Ishikawa (cell line): ENCODE data around the gene SCAP.

Source experiments
- CEBPB ChIP-seq: IDR thresholded peaks from 2 replicates; pipeline ENCODE4 v1.6.1; 2012
- EP300 ChIP-seq: IDR thresholded peaks from 2 replicates; pipeline ENCODE4 v1.6.1; 2012; ENCODE audit warnings: borderline replicate concordance
- TEAD4 ChIP-seq: IDR thresholded peaks from 2 replicates; pipeline ENCODE4 v1.6.1; 2012
- YY1 ChIP-seq: IDR thresholded peaks from 2 replicates; pipeline ENCODE4 v1.6.1; 2012; ENCODE audit warnings: low read depth

DNA sequence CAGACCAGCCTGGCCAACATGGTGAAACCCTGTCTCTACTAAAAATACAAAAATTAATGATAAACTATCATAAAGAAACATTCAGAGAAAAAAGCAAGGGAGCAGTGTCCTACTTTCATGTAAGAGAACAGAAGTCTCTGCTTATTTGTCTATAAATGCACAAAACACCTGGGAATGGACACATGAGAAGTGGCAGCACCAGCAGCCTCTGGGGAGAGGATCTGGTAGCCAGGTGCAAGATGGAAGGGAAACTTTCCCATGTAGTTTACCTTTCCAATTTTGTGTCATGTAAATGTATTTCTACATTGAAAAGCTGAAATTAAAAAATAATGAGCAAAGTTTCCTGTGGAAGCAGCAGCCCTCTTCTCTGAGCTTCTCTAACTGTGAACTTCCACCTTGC lies 18.8 kb downstream of the SCAP start:
- TF ChIP-seq CEBPB (no peak), TEAD4 (no peak), YY1 (no peak), EP300 (no peak)
